M059J (cell line): ENCODE results near the gene PHB1. TPM values are rescaled to one million over a fixed set of nuclear protein-coding genes. Genes with fewer than 3 reads are reported as not detected.

Experiments
- DNase-seq: peaks from one replicate; pipeline ENCODE4 v3.0.0-alpha.2; 2012; ENCODE audit warnings: low read depth
- total RNA-seq: library from RNA; depleted of rRNA; stranded (reverse); fragments of >200 nt; shearing (Covaris generic); gene quantifications from 2 replicates; pipeline ENCODE4 v1.2.3, GENCODE V29; 2014; rRNA removed

Gene PHB1
- 153 and 155 TPM in 2 replicates for total RNA-seq

- peak; percentile 98 for DNase-seq
These were observed at the start of gene PHB1 for GRCh38 chr17:49414622-49415350. PHB1 (minus strand) TSS chr17:49414882; CDS start chr17:49413264, 1,618 bp downstream.

- no peak for DNase-seq
These were observed 49.4 kb upstream of the PHB1 start for GRCh38 chr17:49464049-49464448.

GRCh38 chr17:49461580-49461979, 46.9 kb upstream of the PHB1 start:
- DNase-seq = no peak

- no peak for DNase-seq
These were observed 45.7 kb upstream of the PHB1 start for GRCh38 chr17:49460401-49460800.

- no peak for DNase-seq
These were observed 44.8 kb upstream of the PHB1 start for GRCh38 chr17:49459401-49459984.

GRCh38 chr17:49457564-49458535, 43.2 kb upstream of the PHB1 start:
- no peak for DNase-seq

GRCh38 chr17:49456183-49456965, 41.7 kb upstream of the PHB1 start:
- DNase-seq = peak; percentile 90

GRCh38 chr17:49455272-49455861, 40.7 kb upstream of the PHB1 start:
- DNase-seq = no peak

GRCh38 chr17:49454050-49454449, 39.4 kb upstream of the PHB1 start:
- DNase-seq = peak; percentile 70

- DNase-seq = no peak
These were observed 38.0 kb upstream of the PHB1 start for GRCh38 chr17:49452661-49453060.

- DNase-seq = no peak
These were observed 37.5 kb upstream of the PHB1 start for GRCh38 chr17:49452201-49452600.

GRCh38 chr17:49450735-49451134, 36.1 kb upstream of the PHB1 start:
- peak; percentile 56 for DNase-seq

- no peak for DNase-seq
These were observed 35.5 kb upstream of the PHB1 start for GRCh38 chr17:49450181-49450580.

GRCh38 chr17:49447628-49448302, 33.1 kb upstream of the PHB1 start:
- no peak for DNase-seq

- no peak for DNase-seq
These were observed 30.9 kb upstream of the PHB1 start for GRCh38 chr17:49445591-49445990.

- no peak for DNase-seq
These were observed 29.7 kb upstream of the PHB1 start for GRCh38 chr17:49444384-49444783.

GRCh38 chr17:49443862-49444261, 29.2 kb upstream of the PHB1 start:
- peak; percentile 70 for DNase-seq

GRCh38 chr17:49442041-49442440, 27.4 kb upstream of the PHB1 start:
- no peak for DNase-seq

GRCh38 chr17:49441578-49441977, 26.9 kb upstream of the PHB1 start:
- no peak for DNase-seq

- no peak for DNase-seq
These were observed 25.9 kb upstream of the PHB1 start for GRCh38 chr17:49440581-49440980.
